ENCODE measurements around the gene CASZ1. TPM values are rescaled to one million over a fixed set of nuclear protein-coding genes. Genes with fewer than 3 reads are reported as not detected.

The CASZ1 gene
- total RNA-seq, 1 donor from 2014 or later: 18.3 TPM

- no peak for DNase-seq
- peaks cover 9% of the 10 kb centered on the region for H3K4me1 Mint-ChIP-seq (ENCODE audit: low read depth, unreplicated experiment)
- H3K27ac Mint-ChIP-seq (ENCODE audit: unreplicated experiment): no peak overlapping the region
- H3K9me3 Mint-ChIP-seq (ENCODE audit: unreplicated experiment): peaks cover 7% of the 10 kb centered on the region
- TF ChIP-seq, protein P1, sequence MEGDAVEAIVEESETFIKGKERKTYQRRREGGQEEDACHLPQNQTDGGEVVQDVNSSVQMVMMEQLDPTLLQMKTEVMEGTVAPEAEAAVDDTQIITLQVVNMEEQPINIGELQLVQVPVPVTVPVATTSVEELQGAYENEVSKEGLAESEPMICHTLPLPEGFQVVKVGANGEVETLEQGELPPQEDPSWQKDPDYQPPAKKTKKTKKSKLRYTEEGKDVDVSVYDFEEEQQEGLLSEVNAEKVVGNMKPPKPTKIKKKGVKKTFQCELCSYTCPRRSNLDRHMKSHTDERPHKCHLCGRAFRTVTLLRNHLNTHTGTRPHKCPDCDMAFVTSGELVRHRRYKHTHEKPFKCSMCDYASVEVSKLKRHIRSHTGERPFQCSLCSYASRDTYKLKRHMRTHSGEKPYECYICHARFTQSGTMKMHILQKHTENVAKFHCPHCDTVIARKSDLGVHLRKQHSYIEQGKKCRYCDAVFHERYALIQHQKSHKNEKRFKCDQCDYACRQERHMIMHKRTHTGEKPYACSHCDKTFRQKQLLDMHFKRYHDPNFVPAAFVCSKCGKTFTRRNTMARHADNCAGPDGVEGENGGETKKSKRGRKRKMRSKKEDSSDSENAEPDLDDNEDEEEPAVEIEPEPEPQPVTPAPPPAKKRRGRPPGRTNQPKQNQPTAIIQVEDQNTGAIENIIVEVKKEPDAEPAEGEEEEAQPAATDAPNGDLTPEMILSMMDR (IDR thresholded peaks at IDR 0.05; ENCODE audit: partially characterized antibody, unreplicated experiment): no peak
- no peak overlapping the region for H3K4me3 Mint-ChIP-seq (ENCODE audit: unreplicated experiment)
- H3K36me3 Mint-ChIP-seq (ENCODE audit: unreplicated experiment): no peaks in the 10 kb centered on the region
- peaks cover 5% of the 10 kb centered on the region for H3K27me3 Mint-ChIP-seq (ENCODE audit: unreplicated experiment)
Measured at GRCh38 chr1:10639011-10639774, 157.3 kb downstream of the CASZ1 start.

DNA sequence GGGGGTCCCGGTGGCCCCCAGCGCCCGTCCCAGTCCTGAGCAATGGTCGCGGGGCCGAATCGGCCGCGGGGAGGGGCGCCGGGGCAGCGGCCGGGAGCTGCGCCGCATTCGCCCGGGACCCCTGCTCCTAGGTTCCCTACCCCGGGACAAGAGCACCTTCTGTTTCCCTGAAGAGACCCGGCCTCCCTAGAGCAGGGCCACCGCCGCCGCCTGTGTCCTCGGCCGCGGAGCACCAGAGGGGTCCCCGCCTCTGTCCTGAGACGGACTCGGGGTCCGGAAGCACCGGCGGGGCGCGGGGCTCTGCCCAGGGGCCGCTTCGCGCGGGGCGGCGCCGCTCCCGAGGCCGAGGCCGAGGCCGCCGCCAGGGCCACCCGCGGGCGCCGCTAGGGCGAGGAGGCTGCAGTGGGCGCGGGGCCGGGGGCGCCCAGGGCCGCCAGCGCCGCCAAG, 157.9 kb downstream of the CASZ1 start:
- H3K27me3 Mint-ChIP-seq (ENCODE audit: unreplicated experiment): peaks cover 5% of the 10 kb centered on the region
- peaks cover 12% of the 10 kb centered on the region for H3K4me1 Mint-ChIP-seq (ENCODE audit: low read depth, unreplicated experiment)
- H3K4me3 Mint-ChIP-seq (ENCODE audit: unreplicated experiment): no peak overlapping the region
- no peaks in the 10 kb centered on the region for H3K36me3 Mint-ChIP-seq (ENCODE audit: unreplicated experiment)
- peaks cover 9% of the 10 kb centered on the region for H3K9me3 Mint-ChIP-seq (ENCODE audit: unreplicated experiment)
- TF ChIP-seq, protein P1 (IDR thresholded peaks at IDR 0.05; ENCODE audit: partially characterized antibody, unreplicated experiment): no peak
- DNase-seq: no peak
- H3K27ac Mint-ChIP-seq (ENCODE audit: unreplicated experiment): no peak overlapping the region

DNA sequence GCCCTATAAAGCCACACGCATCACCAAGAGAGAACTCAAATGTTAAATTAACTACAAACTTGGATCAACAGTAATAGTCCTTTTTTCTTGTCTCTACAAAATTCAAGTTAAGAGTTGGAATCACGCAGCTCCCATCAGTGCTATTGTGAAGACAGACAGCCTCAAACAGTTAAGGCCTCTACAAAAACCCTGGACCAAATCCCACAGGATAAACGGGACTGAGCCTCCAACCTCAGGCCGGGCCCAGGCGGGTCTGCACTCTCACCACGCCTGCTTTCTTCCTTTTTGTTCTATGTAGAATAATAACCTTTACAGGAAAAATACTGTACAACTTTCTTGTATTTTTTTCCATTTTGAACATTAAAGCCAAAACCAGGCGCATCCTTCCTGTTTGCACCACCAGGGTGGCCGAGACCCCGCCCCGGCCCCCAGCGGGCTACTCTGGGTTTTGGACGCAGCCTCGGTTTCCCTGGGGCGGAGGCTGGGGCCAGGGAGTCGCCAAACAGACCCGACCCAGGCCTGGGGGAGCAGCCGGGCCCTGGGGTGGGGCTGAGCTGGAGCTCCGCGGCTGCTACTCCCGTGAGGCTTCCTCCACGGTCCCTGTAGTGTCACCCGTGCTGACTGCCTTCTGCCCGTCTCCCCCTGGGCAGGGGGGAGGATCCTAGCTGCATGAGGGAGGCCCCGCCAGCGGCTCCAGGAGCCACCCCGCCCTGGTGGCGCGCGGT, 158.4 kb downstream of the CASZ1 start:
- Mint-ChIP-seq H3K27me3 (ENCODE audit: unreplicated experiment) (peaks cover 5% of the 10 kb centered on the region), H3K4me3 (ENCODE audit: unreplicated experiment) (peak overlapping the region; percentile 55), H3K4me1 (ENCODE audit: low read depth, unreplicated experiment) (peaks cover 12% of the 10 kb centered on the region), H3K9me3 (ENCODE audit: unreplicated experiment) (peaks cover 8% of the 10 kb centered on the region), H3K36me3 (ENCODE audit: unreplicated experiment) (no peaks in the 10 kb centered on the region), H3K27ac (ENCODE audit: unreplicated experiment) (no peak overlapping the region)
- no peak for DNase-seq
- TF ChIP-seq, protein P1 (IDR thresholded peaks at IDR 0.05; ENCODE audit: partially characterized antibody, unreplicated experiment): peak; percentile 21

DNA sequence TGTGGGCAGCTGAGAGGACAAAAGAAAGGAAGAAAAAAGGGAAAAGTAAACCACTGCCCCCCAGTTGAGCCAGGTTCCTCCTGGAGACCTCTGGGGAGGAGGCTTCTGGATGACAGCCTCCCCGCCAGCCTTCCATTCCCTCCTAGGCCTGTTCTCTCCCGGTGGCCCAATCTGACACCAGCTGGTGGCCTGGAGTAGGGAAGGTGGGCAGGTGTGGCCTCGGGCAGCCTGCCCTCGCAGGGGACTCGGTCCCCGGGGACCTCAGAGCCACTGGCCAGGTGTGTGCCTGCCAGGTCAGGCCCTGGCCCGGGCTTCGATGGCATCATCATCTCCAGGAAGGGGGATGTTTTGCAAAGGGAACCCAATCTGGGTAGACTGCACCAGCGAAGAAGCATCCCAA, 159.0 kb downstream of the CASZ1 start:
- no peak for DNase-seq
- Mint-ChIP-seq H3K27me3 (ENCODE audit: unreplicated experiment) (peaks cover 5% of the 10 kb centered on the region), H3K4me3 (ENCODE audit: unreplicated experiment) (peak overlapping the region; percentile 71), H3K36me3 (ENCODE audit: unreplicated experiment) (no peaks in the 10 kb centered on the region), H3K9me3 (ENCODE audit: unreplicated experiment) (peaks cover 8% of the 10 kb centered on the region), H3K27ac (ENCODE audit: unreplicated experiment) (no peak overlapping the region), H3K4me1 (ENCODE audit: low read depth, unreplicated experiment) (peaks cover 12% of the 10 kb centered on the region)
- TF ChIP-seq, protein P1 (IDR thresholded peaks at IDR 0.05; ENCODE audit: partially characterized antibody, unreplicated experiment): no peak

DNA sequence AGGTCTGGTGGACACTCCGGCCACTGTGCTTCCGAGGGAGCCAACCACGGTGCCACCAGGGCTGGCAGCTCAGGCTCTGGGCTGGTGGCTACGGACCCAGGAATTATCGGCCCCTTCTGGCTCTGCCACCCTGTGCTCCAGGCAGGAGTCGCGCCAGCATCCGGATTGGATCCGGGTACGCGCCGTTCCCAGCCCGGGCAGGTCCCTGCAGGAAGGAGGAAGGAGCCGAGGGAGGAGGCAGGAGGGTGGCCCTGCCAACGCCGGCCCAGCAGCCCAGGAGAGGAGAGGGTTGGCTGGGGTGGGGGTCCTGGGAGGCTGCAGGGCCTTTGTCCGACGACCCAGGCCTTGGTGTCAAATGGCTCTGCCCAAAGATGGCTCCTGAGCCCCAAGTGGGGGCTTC, 160.5 kb downstream of the CASZ1 start:
- TF ChIP-seq, protein P1 (IDR thresholded peaks at IDR 0.05; ENCODE audit: partially characterized antibody, unreplicated experiment): no peak
- Mint-ChIP-seq H3K27ac (ENCODE audit: unreplicated experiment) (no peak overlapping the region), H3K4me3 (ENCODE audit: unreplicated experiment) (no peak overlapping the region), H3K9me3 (ENCODE audit: unreplicated experiment) (peaks cover 8% of the 10 kb centered on the region), H3K36me3 (ENCODE audit: unreplicated experiment) (no peaks in the 10 kb centered on the region), H3K4me1 (ENCODE audit: low read depth, unreplicated experiment) (peaks cover 7% of the 10 kb centered on the region), H3K27me3 (ENCODE audit: unreplicated experiment) (peaks cover 5% of the 10 kb centered on the region)
- no peak for DNase-seq
